Retinal pigment epithelial cell (primary cell): Measurements from ENCODE around the gene TBCEL.

ENCODE experiments used
- DNase-seq: peaks from one replicate; pipeline ENCODE4 v3.0.0-alpha.2; 2010; ENCODE audit warnings: low read depth
- H3K4me3 ChIP-seq: 2 replicates; pipeline ENCODE4 v1.5.1; 2011; ENCODE audit warnings: mild to moderate bottlenecking, low read length, control low read depth, moderate library complexity
- CTCF ChIP-seq: conservative IDR thresholded peaks from 2 replicates; pipeline ENCODE4 v1.5.1; 2011; ENCODE audit warnings: low read depth, low read length, control low read depth, inconsistent platforms

TBCEL gene

DNA sequence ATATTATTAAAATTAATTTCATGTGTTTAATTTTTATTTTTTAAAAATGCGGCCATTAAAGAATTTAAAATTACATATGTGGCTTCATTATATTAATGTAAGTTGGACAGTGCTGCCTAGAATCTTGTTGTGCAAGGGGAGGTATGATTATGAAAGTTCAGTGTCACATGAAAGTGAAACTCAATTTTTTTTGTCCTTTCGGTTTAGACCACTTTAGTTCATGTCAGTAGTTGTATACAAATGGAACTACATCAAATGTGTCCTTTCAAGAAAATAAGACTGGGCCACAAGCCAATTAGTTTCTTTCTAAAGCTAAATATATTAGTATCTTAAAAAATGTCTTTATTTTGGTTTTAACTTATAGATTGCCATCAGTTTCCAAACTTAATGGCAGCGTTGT, 35.7 kb downstream of the TBCEL start:
- no peak overlapping the region for H3K4me3 ChIP-seq
- TF ChIP-seq CTCF, result no peak
- DNase-seq, result no peak

DNA sequence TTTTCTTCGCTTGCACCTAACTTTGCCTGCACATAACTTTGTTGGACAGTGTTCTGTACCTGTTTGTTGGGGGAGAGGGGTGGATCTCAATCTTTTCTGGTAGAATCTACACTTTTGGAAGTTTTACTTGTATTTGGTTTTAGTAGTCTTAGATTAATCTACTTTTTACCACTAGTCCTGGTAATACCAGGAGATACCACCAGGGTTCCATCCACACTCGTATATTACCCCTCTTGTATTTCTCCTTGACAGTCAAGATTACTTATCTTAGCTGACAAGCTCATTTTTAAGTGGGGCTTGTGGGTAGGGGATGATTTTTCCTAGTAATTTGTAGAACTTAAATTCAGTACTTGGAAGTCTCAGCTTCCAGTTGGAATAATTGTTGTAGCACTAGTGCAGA, 39.8 kb downstream of the TBCEL start:
- no peak overlapping the region for H3K4me3 ChIP-seq
- TF ChIP-seq CTCF, result peak; percentile 41
- DNase-seq, result no peak

DNA sequence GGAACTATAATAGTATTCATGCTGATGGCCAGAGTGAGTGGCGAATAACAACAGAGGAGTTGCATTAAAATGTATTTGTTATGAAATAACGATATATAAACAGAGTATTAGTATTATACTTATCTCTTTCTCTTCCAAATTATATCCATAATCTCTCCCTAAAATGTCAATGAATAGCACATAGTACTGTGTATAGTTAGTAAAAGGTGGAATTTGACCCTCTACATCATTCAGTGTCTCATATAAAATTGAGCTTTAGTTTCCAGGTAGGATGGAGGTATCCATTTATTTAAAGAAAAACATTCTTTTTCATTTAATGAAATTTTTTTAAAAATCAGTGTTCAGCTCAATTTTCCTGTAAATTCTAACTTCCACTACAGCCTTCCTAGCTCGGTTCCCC, 42.7 kb downstream of the TBCEL start:
- TF ChIP-seq CTCF, result no peak
- H3K4me3 ChIP-seq, result no peak overlapping the region
- no peak for DNase-seq

DNA sequence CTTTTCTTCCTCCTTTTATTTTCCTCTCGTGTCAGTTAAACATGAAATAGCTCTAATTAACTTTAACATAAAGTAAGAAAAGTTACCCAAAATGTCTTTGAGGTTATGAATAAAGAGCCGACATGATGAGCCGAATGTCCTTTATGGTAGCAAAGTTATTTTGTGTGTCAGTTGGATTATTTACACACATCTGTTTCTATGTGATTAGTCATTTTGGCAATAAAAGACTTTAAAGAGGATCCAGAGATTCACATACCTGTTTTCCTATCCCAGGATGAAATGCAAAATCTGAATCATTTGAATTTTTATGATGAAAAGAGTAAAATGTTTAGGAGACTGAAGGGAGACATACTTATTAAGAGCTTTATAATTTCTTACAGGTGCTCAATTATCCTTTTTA, 43.1 kb downstream of the TBCEL start:
- H3K4me3 ChIP-seq, result no peak overlapping the region
- no peak for TF ChIP-seq CTCF
- DNase-seq, result no peak

DNA sequence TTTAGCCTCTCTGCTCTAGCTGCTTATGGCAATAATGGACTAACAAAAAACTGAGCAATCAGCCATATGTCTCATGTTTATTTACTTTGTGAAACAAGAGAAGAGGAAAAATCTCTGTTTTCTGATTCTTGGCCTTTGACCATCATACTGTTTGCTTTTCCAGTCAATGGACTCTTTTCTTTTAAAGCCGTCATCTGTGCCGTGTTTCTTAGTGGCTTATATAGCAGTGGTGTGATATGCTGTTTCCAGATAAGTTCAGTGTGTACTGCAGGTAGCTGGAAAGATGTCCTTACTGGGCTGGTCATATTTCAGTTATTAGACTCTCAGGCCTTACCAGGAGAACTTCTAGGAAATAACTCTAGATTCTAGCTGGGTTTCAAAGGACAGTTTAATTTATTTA, 43.6 kb downstream of the TBCEL start:
- no peak overlapping the region for H3K4me3 ChIP-seq
- TF ChIP-seq CTCF, result no peak

DNA sequence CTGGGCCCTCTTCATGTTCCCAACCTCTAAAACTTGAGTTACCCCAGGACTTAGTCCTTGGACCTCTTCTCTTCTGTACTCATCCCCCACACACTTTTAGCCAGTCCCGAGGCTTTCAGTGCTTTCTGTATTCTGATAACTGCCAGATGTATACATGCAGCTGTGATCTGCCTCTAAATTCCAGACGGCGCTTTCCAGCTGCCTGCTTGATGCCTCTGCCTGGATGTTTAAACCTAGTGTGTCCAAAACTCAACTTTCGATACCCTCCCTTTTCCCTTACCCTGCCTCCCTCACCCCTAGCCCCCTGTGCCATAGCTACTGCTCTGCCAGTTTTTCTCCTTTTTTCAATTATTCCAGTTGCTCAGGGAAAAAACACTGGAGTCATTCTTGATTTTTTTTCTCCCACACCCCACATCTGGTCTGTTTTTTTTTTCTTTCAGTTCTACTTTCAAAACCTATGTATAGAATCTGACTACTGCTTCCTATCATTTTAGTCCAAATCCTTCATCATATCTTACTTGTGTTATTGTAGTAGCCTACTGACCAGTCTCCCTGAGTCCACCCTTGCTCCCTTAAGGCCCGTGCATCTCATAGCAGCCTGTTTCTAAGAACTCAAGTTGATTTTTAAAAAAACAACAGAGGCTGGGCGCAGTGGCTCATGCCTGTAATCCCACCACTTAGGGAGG, 44.2 kb downstream of the TBCEL start:
- no peak for TF ChIP-seq CTCF
- H3K4me3 ChIP-seq, result no peak overlapping the region

More for the DNA sequence above, 43.6 kb downstream of the TBCEL start:
- no peak for DNase-seq

GRCh38 chr11:121068787-121069186, 44.9 kb downstream of the TBCEL start:
- no peak for DNase-seq
- no peak for TF ChIP-seq CTCF
- H3K4me3 ChIP-seq, result no peak overlapping the region

More for the DNA sequence above, 44.2 kb downstream of the TBCEL start:
- DNase-seq, result no peak
